Measurements from ENCODE around the gene ADGRL2. TPM values are rescaled to one million over a fixed set of nuclear protein-coding genes. Genes with fewer than 3 reads are reported as not detected.
"Not testable (repeated sequence)": the region's sequence is repeated elsewhere in the genome, so short reads cannot be mapped to it uniquely, and the experiment has no call there.

ADGRL2 gene
- total RNA-seq, 4 donors from 2014 or later, result 24.4 to 57.1 (median 45.4) TPM

DNA sequence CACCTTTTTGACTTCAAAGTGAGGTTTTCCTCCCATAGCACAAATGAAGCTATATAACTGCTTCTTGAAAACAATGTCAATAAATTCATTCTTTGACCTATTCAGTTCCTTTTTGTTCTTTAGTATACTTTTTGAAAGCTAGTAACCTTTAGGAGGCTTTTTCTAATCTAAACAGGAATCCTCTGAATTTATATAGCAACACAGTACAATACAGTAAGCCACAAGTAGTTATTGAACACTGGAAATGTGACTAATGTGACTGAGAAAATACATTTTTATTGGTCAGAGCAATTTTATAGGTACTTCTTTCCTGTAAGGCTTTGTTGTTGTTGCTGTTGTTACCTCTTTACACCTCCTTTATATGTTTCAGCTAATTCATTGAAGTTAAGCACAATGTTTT is 49.8 kb downstream of the ADGRL2 start:
- intact Hi-C loops (cut with DNase I; ENCODE audit: low total_unique reads), result no loop called here
- DNase-seq (ENCODE audit: low spot score in 2 of 2), result no peak
- TF ChIP-seq CTCF (IDR thresholded peaks at IDR 0.05), result no peak
- TF ChIP-seq POLR2A (IDR thresholded peaks at IDR 0.05), result no peak
- H3K4me3 ChIP-seq (ENCODE audit: low read depth, poor library complexity, severe bottlenecking), result no peak overlapping the region

GRCh38 chr1:81851217-81851616 is 50.5 kb downstream of the ADGRL2 start:
- WGBS, 2 donors, result 90 to 94% methylated on average over 2 of the region's 2 CpGs
- H3K4me3 ChIP-seq (ENCODE audit: low read depth, poor library complexity, severe bottlenecking), result no peak overlapping the region
- TF ChIP-seq CTCF (IDR thresholded peaks at IDR 0.05) (no peak), POLR2A (IDR thresholded peaks at IDR 0.05) (no peak)
- intact Hi-C loops (cut with DNase I; ENCODE audit: low total_unique reads), result no loop called here
- DNase-seq (ENCODE audit: low spot score in 2 of 2), result no peak

DNA sequence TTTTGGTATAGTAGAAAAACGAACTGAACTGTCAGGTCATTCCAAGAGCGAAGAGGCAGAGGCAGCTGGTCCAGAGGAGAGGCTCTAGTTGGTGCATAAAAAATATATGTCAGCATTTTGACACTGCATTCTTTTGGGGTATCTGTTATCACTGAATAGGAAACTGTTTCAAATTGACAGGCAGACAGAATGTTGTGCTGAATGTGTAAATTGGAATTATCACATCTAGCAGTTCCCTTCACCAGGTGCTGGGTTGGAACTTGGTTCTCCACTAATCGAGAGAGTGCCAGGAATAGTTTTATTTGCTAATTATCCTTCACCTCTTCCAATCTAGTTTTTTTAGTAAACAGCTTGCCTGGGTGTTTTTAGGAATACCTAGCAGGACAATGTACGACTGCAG is 52.2 kb downstream of the ADGRL2 start:
- intact Hi-C loops (cut with DNase I; ENCODE audit: low total_unique reads), result no loop called here
- no peak for DNase-seq (ENCODE audit: low spot score in 2 of 2)
- WGBS, 2 donors, result 68 to 71% methylated on average over 4 of the region's 4 CpGs
- no peak overlapping the region for H3K4me3 ChIP-seq (ENCODE audit: low read depth, poor library complexity, severe bottlenecking)
- TF ChIP-seq POLR2A (IDR thresholded peaks at IDR 0.05) (no peak), CTCF (IDR thresholded peaks at IDR 0.05) (no peak)

- intact Hi-C loops (cut with DNase I; ENCODE audit: low total_unique reads), result no loop called here
- WGBS, 2 donors, result 7 to 16% methylated on average over 1 of the region's 1 CpG
- H3K4me3 ChIP-seq (ENCODE audit: low read depth, poor library complexity, severe bottlenecking), result no peak overlapping the region
- TF ChIP-seq POLR2A (IDR thresholded peaks at IDR 0.05) (no peak), CTCF (IDR thresholded peaks at IDR 0.05) (no peak)
- no peak for DNase-seq (ENCODE audit: low spot score in 2 of 2)
These were observed 66.5 kb downstream of the ADGRL2 start for GRCh38 chr1:81867235-81867634.

- no peak for DNase-seq (ENCODE audit: low spot score in 2 of 2)
- no peak overlapping the region for H3K4me3 ChIP-seq (ENCODE audit: low read depth, poor library complexity, severe bottlenecking)
- 78 to 79% methylated on average over 2 of the region's 2 CpGs for WGBS, 2 donors
- TF ChIP-seq CTCF (IDR thresholded peaks at IDR 0.05), result no peak
- no peak for TF ChIP-seq POLR2A (IDR thresholded peaks at IDR 0.05)
- intact Hi-C loops (cut with DNase I; ENCODE audit: low total_unique reads), result no loop called here
These were observed 68.6 kb downstream of the ADGRL2 start for GRCh38 chr1:81869307-81869706.

DNA sequence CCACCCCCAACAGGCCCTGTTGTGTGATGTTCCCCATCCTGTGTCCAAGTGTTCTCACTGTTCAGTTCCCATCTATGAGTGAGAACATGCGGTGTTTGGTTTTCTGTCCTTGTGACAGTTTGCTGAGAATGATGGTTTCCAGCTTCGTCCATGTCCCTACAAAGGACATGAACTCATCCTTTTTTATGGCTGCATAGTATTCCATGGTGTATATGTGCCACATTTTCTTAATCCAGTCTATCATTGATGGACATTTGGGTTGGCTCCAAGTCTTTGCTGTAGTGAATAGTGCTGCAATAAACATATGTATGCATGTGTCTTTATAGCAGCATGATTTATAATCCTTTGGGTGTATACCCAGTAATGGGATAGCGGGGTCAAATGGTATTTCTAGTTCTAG is 70.4 kb downstream of the ADGRL2 start:
- H3K4me3 ChIP-seq (ENCODE audit: low read depth, poor library complexity, severe bottlenecking); DNase-seq (ENCODE audit: low spot score in 2 of 2); intact Hi-C loops (cut with DNase I; ENCODE audit: low total_unique reads): not testable (repeated sequence)
- WGBS, 2 donors, result 100% methylated on average over 3 of the region's 3 CpGs

All from lower leg skin (tissue), 4 donors.